GM03348 (cell line): ENCODE measurements around the gene SLC24A3.

ENCODE experiments used
- DNase-seq: peaks from one replicate; pipeline ENCODE4 v3.0.0; 2012; ENCODE audit warnings: low spot score

Gene SLC24A3

DNA sequence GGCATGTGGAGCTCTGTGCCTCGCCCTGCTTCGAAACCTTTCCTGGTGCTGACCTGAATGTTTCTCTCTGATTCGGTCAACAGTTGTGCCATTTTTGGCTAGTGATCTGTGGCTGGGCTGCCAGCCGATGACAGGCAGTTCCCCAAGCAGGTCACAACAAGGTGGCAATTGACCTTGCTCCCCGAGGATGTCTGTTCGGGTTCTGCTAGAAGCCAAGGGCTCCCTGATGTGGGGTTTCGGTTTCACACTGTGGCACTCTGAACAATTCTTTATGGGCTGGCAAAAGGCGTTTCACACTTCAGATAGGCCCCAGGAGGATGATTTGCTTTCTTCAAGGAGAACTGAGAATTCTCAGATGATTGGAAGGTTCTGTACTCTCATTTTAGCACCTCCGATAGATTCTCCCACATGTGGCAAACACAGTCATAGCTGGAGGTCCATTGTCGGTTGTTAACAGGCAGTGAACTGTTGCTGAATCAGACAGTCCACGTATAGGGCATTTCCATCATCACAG is 135.6 kb downstream of the SLC24A3 start:
- no peak for DNase-seq

DNA sequence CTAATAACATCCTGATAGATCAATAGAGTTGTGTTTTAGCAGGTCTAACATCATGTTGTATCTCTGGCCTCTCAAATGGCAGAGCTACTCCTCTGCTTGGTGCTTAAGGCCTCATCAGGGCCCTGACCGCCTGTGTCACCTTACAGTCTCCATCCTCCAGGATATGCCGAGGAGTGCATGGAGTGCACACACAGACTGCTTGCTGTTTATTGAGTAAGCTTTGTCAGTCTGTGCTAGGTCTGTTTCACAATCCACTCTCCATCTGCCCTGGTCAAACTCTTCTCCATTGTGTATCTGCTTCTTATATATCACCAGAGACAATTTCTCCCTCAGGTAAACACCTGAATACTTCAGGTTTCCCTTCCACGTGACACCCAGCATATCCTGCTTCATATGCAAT is 136.1 kb downstream of the SLC24A3 start:
- no peak for DNase-seq

- no peak for DNase-seq
Measured at GRCh38 chr20:19349879-19350278, 137.4 kb downstream of the SLC24A3 start.

GRCh38 chr20:19351542-19351941 is 139.1 kb downstream of the SLC24A3 start:
- no peak for DNase-seq

- no peak for DNase-seq
Measured at GRCh38 chr20:19354950-19355349, 142.5 kb downstream of the SLC24A3 start.

- DNase-seq, result no peak
Measured at GRCh38 chr20:19361790-19362189, 149.3 kb downstream of the SLC24A3 start.

DNA sequence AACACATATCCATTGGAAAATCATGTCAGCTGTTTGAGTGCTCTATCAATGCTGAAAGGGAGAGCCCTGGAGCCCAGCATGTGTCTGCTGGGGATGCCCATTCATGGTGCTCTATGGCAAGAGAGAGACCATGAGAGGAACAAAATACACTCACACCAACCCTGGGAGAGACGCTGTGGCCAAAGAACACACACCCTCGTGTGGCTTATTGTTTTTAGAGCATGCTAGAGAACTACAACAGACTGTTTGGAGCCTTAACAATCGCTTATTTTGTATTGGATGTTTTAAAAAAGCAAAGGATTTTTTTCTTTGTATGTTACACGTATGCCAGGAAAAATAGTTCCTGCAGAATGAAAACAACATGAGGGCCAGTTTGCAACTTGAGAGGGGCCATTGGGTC is 151.0 kb downstream of the SLC24A3 start:
- DNase-seq, result no peak

DNA sequence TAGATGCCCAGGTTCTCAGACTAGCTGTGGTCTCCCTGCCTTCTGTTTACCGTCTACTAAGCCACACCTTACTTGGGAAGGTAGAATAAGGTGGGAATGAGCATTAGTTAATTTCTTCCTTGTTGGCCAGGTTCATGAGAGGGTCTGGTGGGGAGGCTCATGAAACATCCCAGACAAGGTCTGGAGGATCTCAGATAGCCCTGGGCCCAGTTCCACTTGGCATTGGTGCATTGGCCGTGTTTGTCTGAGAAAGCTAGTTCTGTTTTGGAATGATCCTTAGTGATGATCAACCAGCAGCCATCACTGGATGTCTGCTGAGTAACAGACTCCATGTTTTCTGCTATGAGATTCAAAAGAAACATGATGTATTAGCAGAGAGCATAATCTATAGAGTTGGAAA is 155.1 kb downstream of the SLC24A3 start:
- DNase-seq, result no peak

DNA sequence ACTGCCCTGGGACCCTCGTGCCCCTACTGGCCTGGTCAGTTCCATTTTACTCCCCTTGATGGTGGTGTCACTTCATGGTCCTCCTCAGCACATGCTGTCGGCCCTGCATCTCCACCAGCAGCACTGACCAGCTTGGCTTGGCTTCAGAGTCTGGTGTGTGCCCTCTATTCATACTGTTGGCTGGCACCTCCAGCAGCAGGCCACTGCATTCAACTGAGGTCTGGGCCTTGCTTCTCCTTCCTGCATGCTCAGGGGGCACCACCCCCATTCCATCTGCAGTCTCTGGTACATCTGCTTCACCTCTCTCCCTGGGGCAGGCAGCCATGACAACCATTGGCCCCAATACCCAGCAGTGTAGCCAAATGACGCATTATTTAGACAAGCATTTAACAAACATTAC is 155.9 kb downstream of the SLC24A3 start:
- DNase-seq, result no peak

DNA sequence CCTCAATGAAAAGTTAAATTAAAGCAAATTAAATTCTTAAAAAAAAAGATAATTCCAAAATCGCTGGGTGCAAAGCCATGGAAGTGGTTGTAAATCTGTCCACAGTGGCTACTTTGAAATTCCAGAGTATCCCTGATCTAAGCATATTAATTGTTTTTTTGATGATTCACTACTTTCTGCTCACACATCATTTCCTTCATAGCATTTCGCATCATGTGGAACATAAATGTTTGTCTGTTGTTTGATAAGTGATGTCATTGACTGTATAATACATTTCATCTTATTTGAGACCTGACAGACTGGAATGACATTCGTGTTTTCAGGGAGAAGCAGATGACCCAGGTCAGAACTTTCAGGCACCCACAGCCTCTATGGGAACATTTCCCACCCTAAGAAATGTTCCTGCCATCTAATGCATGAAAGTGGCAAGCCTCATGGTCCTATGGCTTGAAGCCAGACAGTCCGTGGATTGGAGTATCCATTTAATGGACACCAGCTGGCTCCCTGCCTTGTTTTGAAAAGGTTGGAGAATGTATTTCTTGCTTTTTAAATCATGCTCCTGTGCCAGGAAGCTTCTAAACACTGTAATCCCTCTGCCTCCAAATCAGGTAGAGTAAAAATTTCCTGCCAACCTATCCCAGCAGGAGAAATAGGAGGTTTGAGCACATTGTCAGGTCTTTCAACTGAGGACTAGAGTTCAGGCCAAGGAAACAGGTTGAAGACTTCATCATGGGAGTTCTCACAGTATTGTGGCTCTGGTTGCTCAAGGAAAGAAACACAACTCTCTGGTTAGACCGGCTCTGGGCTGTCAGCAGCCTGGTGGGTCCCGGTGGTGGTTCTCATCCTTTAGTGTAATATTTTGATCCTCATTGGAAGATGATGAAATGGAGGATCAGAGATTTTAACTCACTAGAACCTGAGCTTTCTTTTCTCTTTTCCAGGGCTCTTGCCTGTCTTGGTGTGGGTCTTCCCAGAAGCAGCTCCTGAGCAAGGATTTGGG is 157.9 kb downstream of the SLC24A3 start:
- DNase-seq, result no peak

- DNase-seq, result no peak
Measured at GRCh38 chr20:19371112-19371511, 158.7 kb downstream of the SLC24A3 start.

DNA sequence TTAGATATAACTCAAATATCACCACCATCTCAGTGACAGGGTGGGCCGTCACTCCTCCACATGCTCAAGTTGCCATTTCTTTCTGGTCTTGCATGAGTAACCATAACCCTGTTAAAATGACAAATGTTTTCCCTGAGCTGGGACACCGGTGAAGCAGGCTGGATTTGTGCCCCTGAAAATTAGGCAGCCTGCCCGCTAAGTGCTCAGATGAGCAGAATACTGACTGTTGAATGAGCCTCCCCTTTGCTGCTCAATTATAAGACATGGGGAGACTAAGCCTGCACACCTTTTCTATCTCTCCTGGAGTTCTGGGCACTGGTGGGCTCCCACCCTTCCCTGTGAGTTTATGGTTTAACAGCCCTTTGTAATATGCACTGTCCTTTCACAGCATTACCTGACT is 161.8 kb downstream of the SLC24A3 start:
- DNase-seq, result no peak

DNA sequence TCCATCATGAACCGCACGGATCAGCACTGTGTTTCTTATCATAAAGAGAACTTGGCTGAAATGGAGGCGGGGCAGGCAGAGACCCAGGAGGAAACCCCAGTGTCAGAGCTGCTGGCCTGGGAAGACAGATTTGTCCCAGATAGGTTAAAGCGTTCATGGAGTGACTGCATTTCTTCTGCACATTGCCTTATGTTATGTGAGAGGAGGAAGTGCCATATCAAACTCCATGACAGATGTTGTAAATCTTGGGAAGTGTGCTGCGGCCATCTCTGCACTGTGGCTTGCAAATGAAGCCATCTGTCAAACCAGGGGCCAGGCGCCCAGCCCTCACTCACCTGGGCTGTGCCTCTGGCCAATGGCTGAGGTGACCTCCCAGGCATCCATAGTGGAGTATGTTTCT is 163.0 kb downstream of the SLC24A3 start:
- DNase-seq, result no peak

- DNase-seq, result no peak
Measured at GRCh38 chr20:19375801-19376200, 163.4 kb downstream of the SLC24A3 start.

DNA sequence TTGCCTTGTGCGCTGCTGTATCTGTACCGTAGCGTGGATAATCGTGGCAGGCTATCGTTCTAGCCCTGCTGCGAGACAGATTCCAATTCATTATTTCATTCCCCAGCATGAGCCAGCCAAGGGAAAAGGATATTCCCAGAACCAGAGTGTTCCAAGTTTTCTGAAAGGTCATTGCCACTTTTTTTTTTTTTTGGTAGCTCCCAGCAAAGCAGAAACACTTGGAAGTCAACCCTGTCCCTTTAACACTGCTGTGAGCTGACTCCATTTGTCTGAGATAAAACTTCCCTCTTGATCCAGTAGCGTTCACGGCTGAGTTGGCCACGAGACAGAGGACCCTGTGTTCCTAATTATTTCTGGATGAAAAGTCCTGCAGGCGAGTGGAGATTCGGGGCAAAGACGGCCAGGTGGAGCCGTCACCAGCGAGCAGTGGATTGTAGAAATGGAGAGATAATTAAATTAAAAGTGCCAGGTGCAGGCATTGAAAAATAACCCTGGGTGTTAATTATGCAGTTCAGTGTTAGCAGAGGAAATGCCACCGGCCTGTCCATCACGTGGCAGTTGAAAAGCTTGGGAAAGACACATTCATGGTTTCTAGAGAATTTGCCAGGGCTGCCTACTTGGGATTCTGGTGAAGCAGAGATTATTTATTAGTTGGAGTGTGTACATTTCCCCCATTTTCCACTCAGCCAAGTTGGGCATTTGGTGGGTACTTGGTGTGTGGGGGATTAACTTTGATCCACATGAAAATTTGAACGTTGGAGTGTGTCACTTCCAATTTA is 164.2 kb downstream of the SLC24A3 start:
- no peak for DNase-seq

- no peak for DNase-seq
Measured at GRCh38 chr20:19378058-19378457, 165.6 kb downstream of the SLC24A3 start.

GRCh38 chr20:19380211-19380610 is 167.8 kb downstream of the SLC24A3 start:
- no peak for DNase-seq

GRCh38 chr20:19381947-19382346 is 169.5 kb downstream of the SLC24A3 start:
- DNase-seq, result no peak

GRCh38 chr20:19382386-19383340 is 170.2 kb downstream of the SLC24A3 start:
- DNase-seq, result no peak

GRCh38 chr20:19384940-19385339 is 172.5 kb downstream of the SLC24A3 start:
- DNase-seq, result no peak

DNA sequence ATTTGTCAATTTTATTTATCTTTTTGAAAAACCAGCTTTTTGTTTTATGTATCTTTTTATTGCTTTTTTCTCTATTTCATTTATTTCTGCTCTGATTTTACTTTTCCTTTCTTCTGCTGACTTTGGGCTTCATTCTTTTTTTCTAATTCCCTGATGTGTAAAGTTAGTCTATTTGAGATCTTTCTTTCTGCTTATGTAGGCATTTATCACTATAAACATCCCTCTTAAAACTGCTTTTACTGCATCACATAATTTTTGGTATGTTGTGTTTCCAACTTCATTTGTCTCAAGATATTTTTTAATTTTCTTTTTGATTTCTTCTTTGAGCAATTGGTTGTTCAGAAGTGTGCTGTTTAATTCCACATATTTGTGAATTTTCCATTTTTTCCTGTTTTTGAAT is 174.8 kb downstream of the SLC24A3 start:
- DNase-seq, result no peak
